ENCODE measurements around the gene KRI1. TPM values are rescaled to one million over a fixed set of nuclear protein-coding genes. Genes with fewer than 3 reads are reported as not detected.

Gene KRI1
- total and polyA plus RNA-seq, 2 donors (not counting 3 experiments of a cell fraction or from before 2014, with no cell fraction given) = 6.7 to 25.7 TPM

- POLR2A ChIA-PET = no interaction called here
- dilution Hi-C loops (cut with MboI; ENCODE audit: extremely low pct_ligation_motif_present, low sequenced_read_pairs) = no loop called here
- no TSS peak for BruUV-seq (replicated peaks)
These were observed 12.6 kb downstream of the KRI1 start for GRCh38 chr19:10553087-10553667.

More at GRCh38 chr19:10553087-10553667, 12.6 kb downstream of the KRI1 start:
- H3K27ac ChIP-seq (ENCODE audit: insufficient read depth, low read depth, low read length) = no peak overlapping the region
- H3K4me3 ChIP-seq (replicated peaks in 1 of 3; ENCODE audit: insufficient read depth in 1 of 3, low read depth in 1 of 3, low read length in 3 of 3) = no peak overlapping the region
- H3K36me3 ChIP-seq (ENCODE audit: control insufficient read depth in 2 of 2, extremely low read depth in 1 of 2, insufficient read depth in 2 of 2, low read length in 2 of 2) = peaks cover 7 to 46% of the 10 kb centered on the region in 2 experiments
- CTCF ChIA-PET = interaction anchor here (0.9 to 2.4 kb wide), 8 partner anchors 12 to 146 kb away, joined by 3 to 8 read pairs (median 4); partner anchors contain the start of genes KRI1 and S1PR5
- no peak overlapping the region for H3K4me2 ChIP-seq (ENCODE audit: insufficient read depth, low read length)
- H3K9ac ChIP-seq (replicated peaks; ENCODE audit: extremely low read depth, insufficient read depth, low read length) = no peak overlapping the region
- intact Hi-C loops (cut with micrococcal nuclease) = no loop called here
- no peaks in the 10 kb centered on the region for H3K27me3 ChIP-seq (ENCODE audit: control insufficient read depth in 2 of 2, insufficient read depth in 2 of 2, low read length in 2 of 2)
- no peak for FAIRE-seq
- no peaks in the 10 kb centered on the region for H4K20me1 ChIP-seq (replicated peaks; ENCODE audit: control insufficient read depth, extremely low read depth, insufficient read depth, low read length)
- H3K4me1 ChIP-seq (ENCODE audit: control insufficient read depth, extremely low read depth, insufficient read depth, low read length) = no peaks in the 10 kb centered on the region
- H3K9me3 ChIP-seq (replicated peaks; ENCODE audit: control insufficient read depth, insufficient read depth, low read length) = no peaks in the 10 kb centered on the region
- no peaks in the 10 kb centered on the region for H3K79me2 ChIP-seq (ENCODE audit: control insufficient read depth, insufficient read depth, low read length)
- H3K9me1 ChIP-seq (replicated peaks; ENCODE audit: control insufficient read depth, extremely low read depth, insufficient read depth, low read length) = no peaks in the 10 kb centered on the region
- no peak overlapping the region for H2AFZ ChIP-seq (ENCODE audit: low read depth, low read length)
- TF ChIP-seq EZH2 (IDR thresholded peaks at IDR 0.05; ENCODE audit: borderline replicate concordance, low read depth, low read length, severe bottlenecking) = no peak
- no peak for TF ChIP-seq JUN (IDR thresholded peaks at IDR 0.05; ENCODE audit: borderline replicate concordance, insufficient read depth, insufficient read length, low read depth)
- TF ChIP-seq GATA2 (IDR thresholded peaks at IDR 0.05; ENCODE audit: insufficient read depth, insufficient read length, low read depth, low read length) = no peak
- TF ChIP-seq POLR2A (IDR thresholded peaks at IDR 0.05; ENCODE audit: low read depth, low read length) = no peak
- no peak for TF ChIP-seq MYC (IDR thresholded peaks at IDR 0.05; ENCODE audit: low read depth, low read length)
- no peak for TF ChIP-seq FOS (IDR thresholded peaks at IDR 0.05; ENCODE audit: borderline replicate concordance, insufficient read depth, low read length)
- no peak for TF ChIP-seq POLR2AphosphoS5 (IDR thresholded peaks at IDR 0.05; ENCODE audit: insufficient read depth, low read depth, low read length)
- no peak for TF ChIP-seq CTCF (IDR thresholded peaks at IDR 0.05; ENCODE audit: extremely low read depth in 1 of 2, insufficient read depth in 1 of 2, low read depth in 1 of 2, low read length in 2 of 2)
- DNase-seq (ENCODE audit: low read depth, low spot score) = no peak
